PFSK-1 (cell line): Measurements from ENCODE around the gene TMEM272.

ENCODE experiments used
- POLR2AphosphoS5 ChIP-seq: IDR thresholded peaks from 2 replicates; pipeline ENCODE4 v1.6.1; 2012; ENCODE audit warnings: low read depth, mild to moderate bottlenecking, control low read depth, low read length, moderate library complexity
- REST ChIP-seq, 2 experiments: IDR thresholded peaks; 2 replicates each; pipeline versions ENCODE4 v1.6.1 to v1.8.0; 2011 to 2012; ENCODE audit warnings: low read depth in 2 of 2, low read length in 2 of 2, control low read depth in 1 of 2, inconsistent platforms in 1 of 2, mild to moderate bottlenecking in 1 of 2, moderate library complexity in 1 of 2; ENCODE audit not compliant: insufficient read depth in 1 of 2

GRCh38 chr13:51820016-51820597 lies 24.9 kb downstream of the TMEM272 start:
- TF ChIP-seq POLR2AphosphoS5 (no peak), REST (IDR thresholded peaks at IDR 0.05; ENCODE audit: insufficient read depth in 1 of 2, low read depth in 2 of 2, low read length in 2 of 2) (no peak)
